GM12878 (cell line): ENCODE measurements around the gene MGAT4B. TPM values are rescaled to one million over a fixed set of nuclear protein-coding genes. Genes with fewer than 3 reads are reported as not detected.

Experiments used
- ATAC-seq: fragments of 200-7000 bp; cut with Tn5 transposase; 3 replicates; pipeline ENCODE4 v1.9.1; 2020; ENCODE audit warnings: mild to moderate bottlenecking, moderate library complexity
- BruUV-seq: library from RNA; stranded (reverse); fragments of 400-500 nt; replicated peaks from 2 replicates; lab custom pipeline; 2021; lab: Mats Ljungman, UMichigan
- CTCF ChIA-PET: fragments of 300-600 bp; sonication (Branson Sonifier 250); formaldehyde crosslinking; extraction: SDS; loops from one replicate; lab custom pipeline; 2021; ENCODE audit warnings: inconsistent platforms; lab: Yijun Ruan, JAX
- POLR2A ChIA-PET: fragments of 350-600 bp; formaldehyde crosslinking; extraction: SDS; loops from one replicate; lab custom pipeline; 2021; ENCODE audit warnings: inconsistent platforms; lab: Charles Lee
- RAD21 ChIA-PET: fragments of 300-600 bp; sonication (Branson Sonifier 250); formaldehyde crosslinking; loops from one replicate; lab custom pipeline; 2023; ENCODE audit warnings: antibody characterized with exemption; ENCODE audit not compliant: unreplicated experiment; lab: Charles Lee
- SMC1A ChIA-PET: fragments of 300-600 bp; sonication (Branson Sonifier 250); formaldehyde crosslinking; loops from one replicate; lab custom pipeline; 2023; ENCODE audit not compliant: unreplicated experiment, uncharacterized antibody; lab: Charles Lee
- DNase-seq: peaks from one replicate; pipeline ENCODE4 v3.0.0-alpha.2; 2011; ENCODE audit warnings: low read depth, low spot score
- FAIRE-seq: peaks from 3 replicates; lab custom pipeline; 2011; peaks lifted over from hg19 to GRCh38; lab: Jason Lieb, UNC
- H2AFZ ChIP-seq: 2 replicates; pipeline ENCODE4 v1.6.0; 2011; ENCODE audit warnings: low read depth, low read length, control low read depth; ENCODE audit not compliant: control insufficient read depth
- H3K27ac ChIP-seq: 2 replicates; pipeline ENCODE4 v1.5.1; 2011; ENCODE audit warnings: control low read depth; ENCODE audit not compliant: control insufficient read depth, insufficient read depth
- H3K27me3 ChIP-seq, 2 experiments: replicated peaks in 1 of 2; 2 replicates each; pipeline versions ENCODE4 v1.6.0 to v1.6.1; 2011; ENCODE audit warnings: low read length in 1 of 2; ENCODE audit not compliant: control insufficient read depth in 2 of 2, insufficient read depth in 2 of 2
- H3K36me3 ChIP-seq, 2 experiments: 2 replicates each; pipeline ENCODE4 v1.5.1; 2011; ENCODE audit warnings: low read length in 1 of 2; ENCODE audit not compliant: control insufficient read depth in 2 of 2, insufficient read depth in 2 of 2
- H3K4me1 ChIP-seq: 2 replicates; pipeline ENCODE4 v1.6.1; 2011; ENCODE audit warnings: mild to moderate bottlenecking, low read length, moderate library complexity, mixed read lengths; ENCODE audit not compliant: control insufficient read depth, insufficient read depth
- H3K4me2 ChIP-seq: 2 replicates; pipeline ENCODE4 v1.6.0; 2011; ENCODE audit warnings: control low read depth; ENCODE audit not compliant: control insufficient read depth, insufficient read depth
- H3K4me3 ChIP-seq: fragments of 200-600 bp; sonication (generic); 2 replicates; pipeline ENCODE4 v1.5.1; 2016
- H3K79me2 ChIP-seq: 2 replicates; pipeline ENCODE4 v1.6.0; 2011; ENCODE audit warnings: low read length; ENCODE audit not compliant: control insufficient read depth, insufficient read depth
- H3K9ac ChIP-seq: 2 replicates; pipeline ENCODE4 v1.8.0; 2011; ENCODE audit warnings: low read length, control low read depth, mixed read lengths; ENCODE audit not compliant: control insufficient read depth, insufficient read depth
- H3K9me3 ChIP-seq: replicated peaks from 3 replicates; pipeline ENCODE4 v1.5.1; 2011; ENCODE audit warnings: mild to moderate bottlenecking, low read length; ENCODE audit not compliant: control insufficient read depth, insufficient read depth
- H4K20me1 ChIP-seq: 2 replicates; pipeline ENCODE4 v1.6.0; 2011; ENCODE audit not compliant: control insufficient read depth, insufficient read depth
- ASH2L ChIP-seq: fragments of 300-600, 200-600 bp; sonication (generic); IDR thresholded peaks from 2 replicates; pipeline ENCODE4 v1.6.1; 2017; ENCODE audit warnings: low read depth, mild to moderate bottlenecking, borderline replicate concordance
- CREB1 ChIP-seq: IDR thresholded peaks from 2 replicates; pipeline ENCODE4 v1.6.1; 2012; ENCODE audit warnings: low read depth, mild to moderate bottlenecking, inconsistent platforms
- ESRRA ChIP-seq: IDR thresholded peaks from 2 replicates; pipeline ENCODE4 v1.6.1; 2012; ENCODE audit warnings: mild to moderate bottlenecking, low read length, improper control_type of control experiment
- EZH2 ChIP-seq: IDR thresholded peaks from 2 replicates; pipeline ENCODE4 v1.6.1; 2012; ENCODE audit warnings: low read depth, mild to moderate bottlenecking, control low read depth, inconsistent platforms, low read length, borderline replicate concordance; ENCODE audit not compliant: control insufficient read depth
- HDAC2 ChIP-seq: fragments of 200-600 bp; sonication (generic); IDR thresholded peaks from 2 replicates; pipeline ENCODE4 v1.6.1; 2017
- MYB ChIP-seq: fragments of 150-350 bp; IDR thresholded peaks from 2 replicates; pipeline ENCODE4 v1.6.1; 2014; ENCODE audit warnings: mild to moderate bottlenecking, low read depth, low read length, borderline replicate concordance
- NFYA ChIP-seq: IDR thresholded peaks from 2 replicates; pipeline ENCODE4 v1.6.1; 2011; ENCODE audit warnings: low read depth, mild to moderate bottlenecking, low read length, improper control_type of control experiment, borderline replicate concordance
- NR2C2 ChIP-seq: IDR thresholded peaks from 2 replicates; pipeline ENCODE4 v1.6.1; 2011; ENCODE audit warnings: borderline replicate concordance, low read depth; ENCODE audit not compliant: control insufficient read depth, insufficient read length
- POU2F2 ChIP-seq: IDR thresholded peaks from 3 replicates; pipeline ENCODE4 v1.6.1; 2011; ENCODE audit warnings: low read depth, mild to moderate bottlenecking, low read length, borderline replicate concordance
- SMC3 ChIP-seq: IDR thresholded peaks from 2 replicates; pipeline ENCODE4 v1.6.1; 2011; ENCODE audit warnings: low read length, improper control_type of control experiment, borderline replicate concordance
- SREBF2 ChIP-seq: IDR thresholded peaks from 2 replicates; pipeline ENCODE4 v1.6.1; 2012; ENCODE audit warnings: mild to moderate bottlenecking, low read length
- USF2 ChIP-seq: IDR thresholded peaks from 2 replicates; pipeline ENCODE4 v1.6.1; 2011; ENCODE audit warnings: low read depth, low read length, improper control_type of control experiment, borderline replicate concordance
- ZNF207 ChIP-seq: fragments of 450-650 bp; IDR thresholded peaks from 2 replicates; pipeline ENCODE4 v1.6.1; 2014; ENCODE audit warnings: antibody characterized with exemption, mild to moderate bottlenecking, borderline replicate concordance
- ZNF217 ChIP-seq: fragments of 450-650 bp; IDR thresholded peaks from 2 replicates; pipeline ENCODE4 v1.6.1; 2017; ENCODE audit warnings: antibody characterized with exemption, mild to moderate bottlenecking
- ZNF622 ChIP-seq: fragments of 450-650 bp; IDR thresholded peaks from 2 replicates; pipeline ENCODE4 v1.6.1; 2017; ENCODE audit warnings: mild to moderate bottlenecking, inconsistent platforms
- WGBS: methylation state at CpG from one replicate; pipeline ENCODE4 v1.1.6; 2016; ENCODE audit warnings: low lambda C conversion rate; ENCODE audit not compliant: insufficient replicate concordance, insufficient coverage; ENCODE audit errors: missing lambda C conversion rate; 5-methylcytosine and 5-hydroxymethylcytosine counted together
- in situ Hi-C: fragments of 300-500 bp; cut with MboI; formaldehyde crosslinking; loops from 9 replicates; pipeline ENCODE4 v1.14.3; 2018; ENCODE audit warnings: mixed read lengths
- intact Hi-C: fragments of 100-400 bp; cut with micrococcal nuclease; formaldehyde crosslinking; loops from one replicate; pipeline ENCODE4 v1.14.2; 2022; ENCODE audit not compliant: unreplicated experiment
- polyA plus RNA-seq, 11 experiments: library from polyadenylated mRNA; depleted of rRNA in 4 of 11; unstranded in 6 of 11; stranded (reverse) in 5 of 11; fragments of >200 nt; fragmentation: Nextera tagmentation in 4 of 11; fragmentation: Illumina TruSeq in 1 of 11; extraction: Ambion mirVana in 4 of 11; extraction: Trizol in 1 of 11; gene quantifications; 1 replicate in 1 of 11; 2 replicates in 10 of 11; pipeline versions ENCODE4 v1.2.1 to v1.2.3, GENCODE V29; 2011 to 2016; ENCODE audit warnings: inconsistent platforms in 2 of 11, missing spikeins in 2 of 11, low read depth in 1 of 11
- total RNA-seq, 4 experiments: library from RNA; depleted of rRNA in 3 of 4; stranded (reverse); fragments of >200 nt in 3 of 4; fragmentation: Illumina TruSeq in 1 of 4; extraction: Trizol in 1 of 4; gene quantifications; 2 replicates each; pipeline versions ENCODE4 v1.2.1 to v1.2.3, GENCODE V29; 2013 to 2021

MGAT4B gene
- total and polyA plus RNA-seq, 10 of the 15 experiments (the other 5 are each of a cell fraction or from before 2014, with no cell fraction given) = 0.60 to 82.5 (median 34.4) TPM; not detected in 1

- no peak for ATAC-seq
- no peaks in the 10 kb centered on the region for H3K36me3 ChIP-seq
- RAD21 ChIA-PET = no interaction called here
- H2AFZ ChIP-seq = no peak overlapping the region
- no peak overlapping the region for H3K4me3 ChIP-seq
- no TSS peak for BruUV-seq
- DNase-seq = no peak
- intact Hi-C loops = no loop called here
- SMC1A ChIA-PET = no interaction called here
- 62% methylated on average over 7 of the region's 7 CpGs for WGBS
- CTCF ChIA-PET = no interaction called here
- H4K20me1 ChIP-seq = no peaks in the 10 kb centered on the region
- TF ChIP-seq EZH2 (no peak), SMC3 (no peak), HDAC2 (no peak), ZNF622 (no peak), CREB1 (no peak), POU2F2 (no peak), NFYA (no peak)
- TF ChIP-seq, all 136 proteins: peak for 0
- in situ Hi-C loops = loop anchor here (25.0 kb wide), 1 partner anchor 299 kb away; no protein-coding TSS in a partner anchor
- 0 out of 2 replicates have a peak, but pooled peaks cover 1% of the 10 kb centered on the region for H3K4me1 ChIP-seq
- H3K79me2 ChIP-seq = no peaks in the 10 kb centered on the region
- no peak overlapping the region for H3K4me2 ChIP-seq
- H3K9me3 ChIP-seq = no peaks in the 10 kb centered on the region
- POLR2A ChIA-PET = no interaction called here
- H3K9ac ChIP-seq = no peak overlapping the region
- FAIRE-seq = no peak
- H3K27me3 ChIP-seq = no peaks in the 10 kb centered on the region
- H3K27ac ChIP-seq = no peak overlapping the region
Observed at GRCh38 chr5:179788193-179788854, 18.3 kb downstream of the MGAT4B start.

GRCh38 chr5:179786861-179787260 is 19.8 kb downstream of the MGAT4B start:
- Histone ChIP-seq H3K4me2 (no peak overlapping the region), H4K20me1 (no peaks in the 10 kb centered on the region), H3K4me1 (no peaks in the 10 kb centered on the region), H3K9ac (no peak overlapping the region), H2AFZ (no peak overlapping the region), H3K36me3 (no peaks in the 10 kb centered on the region), H3K9me3 (no peaks in the 10 kb centered on the region), H3K27me3 (no peaks in the 10 kb centered on the region), H3K79me2 (no peaks in the 10 kb centered on the region), H3K4me3 (no peak overlapping the region), H3K27ac (no peak overlapping the region)
- DNase-seq = no peak
- no peak for ATAC-seq
- in situ Hi-C loops (loop anchor here (25.0 kb wide), 1 partner anchor 300 kb away; no protein-coding TSS in a partner anchor), intact Hi-C loops (no loop called here)
- BruUV-seq = no TSS peak
- WGBS = 87% methylated on average over 12 of the region's 12 CpGs
- FAIRE-seq = no peak
- no peak for TF ChIP-seq NFYA
- no peak for TF ChIP-seq ESRRA
- TF ChIP-seq ZNF217 = no peak
- TF ChIP-seq SREBF2 = no peak
- TF ChIP-seq ASH2L = no peak
- TF ChIP-seq ZNF207 = no peak
- no peak for TF ChIP-seq MYB
- TF ChIP-seq USF2 = no peak
- no peak for TF ChIP-seq NR2C2
- RAD21 ChIA-PET = no interaction called here
- POLR2A ChIA-PET = no interaction called here
- SMC1A ChIA-PET = no interaction called here
- CTCF ChIA-PET = no interaction called here
